Mesothelial cell of epicardium (in vitro differentiated cells): Measurements from ENCODE around the gene AOPEP. TPM values are rescaled to one million over a fixed set of nuclear protein-coding genes. Genes with fewer than 3 reads are reported as not detected.

Experiments used
- DNase-seq, 2 experiments: peaks; one replicate each; pipeline ENCODE4 v3.0.0; 2021; ENCODE audit warnings: low spot score in 2 of 2; ENCODE audit not compliant: unreplicated experiment in 2 of 2
- H3K27ac Mint-ChIP-seq: 2 replicates; pipeline ENCODE4 v1.8.0; 2021; ENCODE audit warnings: mixed read lengths
- H3K27me3 Mint-ChIP-seq: 2 replicates; pipeline ENCODE4 v1.8.0; 2021; ENCODE audit warnings: low read depth, mixed read lengths
- H3K36me3 Mint-ChIP-seq: 2 replicates; pipeline ENCODE4 v1.8.0; 2021; ENCODE audit warnings: mixed read lengths
- H3K4me1 Mint-ChIP-seq: 2 replicates; pipeline ENCODE4 v1.8.0; 2021; ENCODE audit warnings: mixed read lengths
- H3K4me3 Mint-ChIP-seq: 2 replicates; pipeline ENCODE4 v1.8.0; 2021; ENCODE audit warnings: mild to moderate bottlenecking, moderate library complexity, mixed read lengths
- H3K9me3 Mint-ChIP-seq: 2 replicates; pipeline ENCODE4 v1.8.0; 2021; ENCODE audit warnings: mixed read lengths
- total RNA-seq: library from RNA; stranded (reverse); gene quantifications from 3 replicates; pipeline ENCODE4 v1.2.1, GENCODE V29; 2021
- TF ChIP-seq, protein P1 (sequence below): fragments of 200-600 bp; sonication (generic); IDR thresholded peaks from one replicate; pipeline ENCODE4 v1.5.0; 2021; ENCODE audit warnings: antibody characterized with exemption; ENCODE audit not compliant: unreplicated experiment

The AOPEP gene
- total RNA-seq, 1 donor from 2014 or later, result 63.0 TPM

DNA sequence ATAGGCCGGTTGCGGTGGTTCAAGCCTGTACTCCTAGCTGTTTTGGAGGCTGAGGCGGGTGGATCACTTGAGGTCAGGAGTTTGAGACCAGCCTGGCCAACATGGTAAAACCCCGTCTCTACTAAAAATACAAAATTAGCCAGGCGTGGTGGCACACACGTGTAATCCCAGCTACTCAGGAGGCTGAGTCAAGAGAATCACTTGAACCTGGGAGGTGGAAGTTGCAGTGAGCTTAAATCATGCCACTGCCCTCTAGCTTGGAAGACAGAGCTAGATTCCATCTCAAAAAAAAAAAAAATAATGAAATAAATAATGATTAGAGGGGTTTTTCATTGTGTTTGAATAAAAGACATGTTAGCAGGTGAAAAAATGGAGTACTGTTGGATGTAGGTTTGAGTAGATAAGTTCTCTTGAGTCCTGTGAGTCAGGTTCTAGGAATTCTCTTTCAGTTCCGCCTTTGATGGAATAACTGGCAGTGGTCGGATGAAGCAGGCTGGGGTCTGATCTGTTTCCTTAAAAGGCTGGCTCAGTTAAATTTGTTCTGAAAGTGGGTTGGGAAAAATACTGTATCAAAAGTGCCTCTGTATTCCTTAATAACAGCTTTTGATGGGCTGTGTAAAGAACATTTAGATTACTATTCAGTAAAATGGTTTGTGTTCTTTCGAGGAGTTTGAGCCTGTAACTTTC, 73.2 kb downstream of the AOPEP start:
- H3K27ac Mint-ChIP-seq, result peak overlapping the region; percentile 93
- TF ChIP-seq, protein P1, sequence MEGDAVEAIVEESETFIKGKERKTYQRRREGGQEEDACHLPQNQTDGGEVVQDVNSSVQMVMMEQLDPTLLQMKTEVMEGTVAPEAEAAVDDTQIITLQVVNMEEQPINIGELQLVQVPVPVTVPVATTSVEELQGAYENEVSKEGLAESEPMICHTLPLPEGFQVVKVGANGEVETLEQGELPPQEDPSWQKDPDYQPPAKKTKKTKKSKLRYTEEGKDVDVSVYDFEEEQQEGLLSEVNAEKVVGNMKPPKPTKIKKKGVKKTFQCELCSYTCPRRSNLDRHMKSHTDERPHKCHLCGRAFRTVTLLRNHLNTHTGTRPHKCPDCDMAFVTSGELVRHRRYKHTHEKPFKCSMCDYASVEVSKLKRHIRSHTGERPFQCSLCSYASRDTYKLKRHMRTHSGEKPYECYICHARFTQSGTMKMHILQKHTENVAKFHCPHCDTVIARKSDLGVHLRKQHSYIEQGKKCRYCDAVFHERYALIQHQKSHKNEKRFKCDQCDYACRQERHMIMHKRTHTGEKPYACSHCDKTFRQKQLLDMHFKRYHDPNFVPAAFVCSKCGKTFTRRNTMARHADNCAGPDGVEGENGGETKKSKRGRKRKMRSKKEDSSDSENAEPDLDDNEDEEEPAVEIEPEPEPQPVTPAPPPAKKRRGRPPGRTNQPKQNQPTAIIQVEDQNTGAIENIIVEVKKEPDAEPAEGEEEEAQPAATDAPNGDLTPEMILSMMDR, result no peak

DNA sequence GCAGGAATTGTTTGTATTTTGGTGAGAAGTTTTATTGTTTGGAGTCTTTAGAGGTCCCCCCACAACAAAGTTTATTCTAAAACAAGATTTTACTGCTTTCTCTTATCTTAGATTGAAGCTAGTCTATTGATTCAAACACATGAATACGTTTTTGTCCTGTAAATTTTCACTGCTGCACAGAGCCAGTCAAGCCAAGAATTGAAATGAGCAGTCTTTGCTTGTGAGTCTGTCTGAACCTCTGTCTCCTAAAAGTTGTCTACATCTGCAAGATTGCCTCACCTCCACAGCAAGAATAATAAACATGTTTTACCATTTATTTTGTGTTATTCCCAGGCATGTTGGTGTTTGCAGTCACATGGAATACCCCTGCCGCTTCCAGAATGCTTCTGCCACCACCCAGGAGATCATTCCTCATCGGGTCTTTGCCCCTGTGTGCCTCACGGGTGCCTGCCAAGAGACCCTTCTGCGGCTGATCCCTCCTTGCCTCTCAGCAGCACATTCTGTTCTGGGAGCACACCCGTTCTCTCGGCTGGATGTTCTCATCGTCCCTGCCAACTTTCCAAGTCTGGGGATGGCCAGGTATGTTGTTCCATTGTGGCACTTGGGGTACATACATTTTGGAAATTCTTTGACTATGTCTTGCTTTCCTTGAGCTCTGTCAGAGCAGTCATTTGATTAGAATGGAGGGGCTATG, 74.1 kb downstream of the AOPEP start:
- H3K4me1 Mint-ChIP-seq, result peaks cover 71% of the 10 kb centered on the region
- H3K27me3 Mint-ChIP-seq, result no peaks in the 10 kb centered on the region
- TF ChIP-seq, protein P1, result no peak
- H3K4me3 Mint-ChIP-seq, result no peak overlapping the region
- peak overlapping the region; percentile 93 for H3K27ac Mint-ChIP-seq
- no peaks in the 10 kb centered on the region for H3K9me3 Mint-ChIP-seq
- H3K36me3 Mint-ChIP-seq, result no peaks in the 10 kb centered on the region
- no peak for DNase-seq

More for the DNA sequence above, 73.2 kb downstream of the AOPEP start:
- peaks cover 67% of the 10 kb centered on the region for H3K4me1 Mint-ChIP-seq
- H3K4me3 Mint-ChIP-seq, result no peak overlapping the region
- H3K9me3 Mint-ChIP-seq, result no peaks in the 10 kb centered on the region
- no peaks in the 10 kb centered on the region for H3K27me3 Mint-ChIP-seq
- no peak for DNase-seq
- no peaks in the 10 kb centered on the region for H3K36me3 Mint-ChIP-seq

DNA sequence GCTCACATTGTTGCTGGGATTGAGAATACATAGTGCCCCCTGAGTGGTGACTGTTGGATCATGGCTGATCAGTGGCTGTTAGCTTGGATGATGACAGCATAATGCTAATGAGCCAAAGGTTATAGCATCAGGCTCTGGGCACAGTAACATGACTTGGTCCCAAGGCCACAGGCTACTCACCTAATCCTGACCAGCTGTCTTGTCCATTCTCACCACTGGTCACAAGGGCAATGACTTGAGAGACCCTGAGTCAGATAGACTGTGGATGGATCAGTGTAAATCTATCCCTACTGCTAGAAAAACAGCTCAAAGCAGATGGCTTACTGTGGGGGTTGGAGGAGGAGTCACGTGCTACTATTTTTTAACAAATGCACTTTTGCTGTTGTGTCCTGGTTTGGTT, 74.7 kb downstream of the AOPEP start:
- Mint-ChIP-seq H3K4me3 (no peak overlapping the region), H3K27me3 (no peaks in the 10 kb centered on the region), H3K36me3 (no peaks in the 10 kb centered on the region), H3K27ac (peak overlapping the region; percentile 93), H3K4me1 (peaks cover 74% of the 10 kb centered on the region), H3K9me3 (no peaks in the 10 kb centered on the region)
- TF ChIP-seq, protein P1, result no peak
- DNase-seq, result no peak

DNA sequence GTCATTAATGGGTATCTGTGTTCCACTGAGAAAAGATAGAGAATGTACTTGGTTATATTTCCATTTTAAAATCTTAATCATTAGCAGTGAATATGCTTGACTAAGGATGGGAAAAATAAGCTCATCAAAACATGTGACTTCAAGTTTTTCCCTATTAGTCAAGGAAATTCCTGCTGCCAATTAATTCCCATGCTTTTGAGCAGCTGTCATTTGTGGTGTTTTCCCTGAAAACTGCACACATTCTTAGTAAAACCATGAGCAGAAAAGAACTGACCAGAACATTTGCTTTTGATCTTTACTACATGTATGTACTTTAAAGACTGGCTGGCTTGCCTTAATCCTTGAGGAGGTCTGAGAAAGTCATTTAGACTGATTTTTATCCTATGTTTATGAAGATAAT, 75.2 kb downstream of the AOPEP start:
- Mint-ChIP-seq H3K27me3 (no peaks in the 10 kb centered on the region), H3K4me3 (no peak overlapping the region), H3K4me1 (peaks cover 74% of the 10 kb centered on the region), H3K9me3 (no peaks in the 10 kb centered on the region), H3K27ac (peak overlapping the region; percentile 93), H3K36me3 (no peaks in the 10 kb centered on the region)
- TF ChIP-seq, protein P1, result no peak
- no peak for DNase-seq

DNA sequence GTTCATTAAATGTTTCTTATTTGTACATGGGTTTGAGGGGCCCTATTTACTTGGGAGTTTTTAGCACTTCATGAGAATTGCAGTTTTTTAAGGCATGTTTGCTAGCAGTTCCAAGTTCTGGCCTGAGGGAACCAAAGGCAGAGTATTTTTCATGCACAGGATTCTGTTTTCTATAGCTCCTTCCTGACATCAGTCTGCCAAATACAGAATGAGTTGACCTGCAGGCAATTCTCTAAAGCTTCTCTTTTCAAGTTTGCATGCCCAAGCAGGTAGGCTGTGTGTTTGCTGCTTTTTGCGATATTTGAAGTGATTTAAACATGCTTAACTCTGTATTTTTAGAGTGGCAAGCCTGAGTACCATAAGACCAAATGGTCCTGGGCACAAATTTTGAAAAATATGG, 75.8 kb downstream of the AOPEP start:
- TF ChIP-seq, protein P1, result no peak
- H3K9me3 Mint-ChIP-seq, result no peaks in the 10 kb centered on the region
- no peak for DNase-seq
- H3K27ac Mint-ChIP-seq, result peak overlapping the region; percentile 93
- H3K36me3 Mint-ChIP-seq, result no peaks in the 10 kb centered on the region
- peaks cover 75% of the 10 kb centered on the region for H3K4me1 Mint-ChIP-seq
- H3K4me3 Mint-ChIP-seq, result no peak overlapping the region
- H3K27me3 Mint-ChIP-seq, result no peaks in the 10 kb centered on the region
